HEK293 (cell line): ENCODE data around the gene MYO1D.

ENCODE experiments used
- CTCF ChIA-PET: fragments of 350-600 bp; formaldehyde crosslinking; extraction: SDS; loops from one replicate; lab custom pipeline; 2021; ENCODE audit warnings: antibody characterized with exemption; lab: Yijun Ruan, JAX
- POLR2A ChIA-PET: fragments of 300-600 bp; formaldehyde crosslinking; extraction: SDS; loops from one replicate; lab custom pipeline; 2020; ENCODE audit warnings: antibody characterized with exemption, inconsistent platforms; lab: Yijun Ruan, JAX
- H3K27ac ChIP-seq: fragments of 200-500 bp; sonication (Bioruptor generic); 2 replicates; pipeline ENCODE4 v1.5.1; 2014; ENCODE audit warnings: low read depth, low read length, control low read depth, inconsistent platforms; ENCODE audit errors: extremely low read depth
- H3K36me3 ChIP-seq, 2 experiments: fragments of 200-500 bp in 1 of 2; sonication (Bioruptor generic) in 1 of 2; 1 replicate in 1 of 2; 2 replicates in 1 of 2; pipeline ENCODE4 v1.5.1; 2014 to 2017; ENCODE audit warnings: inconsistent platforms in 2 of 2, low read length in 2 of 2; ENCODE audit not compliant: control insufficient read depth in 2 of 2, insufficient read depth in 1 of 2
- H3K4me1 ChIP-seq: fragments of 200-500 bp; sonication (Bioruptor generic); 2 replicates; pipeline ENCODE4 v1.5.1; 2014; ENCODE audit warnings: mild to moderate bottlenecking, low read length, inconsistent platforms; ENCODE audit not compliant: control insufficient read depth, insufficient read depth
- H3K4me3 ChIP-seq: 2 replicates; pipeline ENCODE4 v1.5.1; 2011; ENCODE audit warnings: low read depth, mild to moderate bottlenecking, control low read depth, low read length, moderate library complexity
- H3K9me3 ChIP-seq: fragments of 200-500 bp; sonication (Bioruptor generic); 2 replicates; pipeline ENCODE4 v1.5.1; 2014; ENCODE audit warnings: low read depth, low read length, inconsistent platforms; ENCODE audit not compliant: control insufficient read depth, insufficient read depth
- BCL11A ChIP-seq: fragments of 450-650 bp; formaldehyde crosslinking; IDR thresholded peaks from 2 replicates; pipeline ENCODE4 v1.5.1; 2016; ENCODE audit warnings: low read depth, missing biosample characterization, missing genetic modification characterization
- CTCF ChIP-seq: fragments of 450-650 bp; formaldehyde crosslinking; IDR thresholded peaks from 2 replicates; pipeline ENCODE4 v1.5.1; 2016; ENCODE audit warnings: missing biosample characterization, missing genetic modification characterization
- FEZF1 ChIP-seq: fragments of 450-650 bp; formaldehyde crosslinking; IDR thresholded peaks from 2 replicates; pipeline ENCODE4 v1.5.1; 2016; ENCODE audit warnings: missing biosample characterization, missing genetic modification characterization
- KLF16 ChIP-seq: fragments of 450-650 bp; formaldehyde crosslinking; IDR thresholded peaks from 2 replicates; pipeline ENCODE4 v1.5.1; 2017; ENCODE audit warnings: missing biosample characterization, missing genetic modification characterization
- KLF7 ChIP-seq: fragments of 450-650 bp; formaldehyde crosslinking; IDR thresholded peaks from 2 replicates; pipeline ENCODE4 v1.5.1; 2016; ENCODE audit warnings: missing biosample characterization, missing genetic modification characterization, borderline replicate concordance
- KLF8 ChIP-seq: fragments of 450-650 bp; formaldehyde crosslinking; IDR thresholded peaks from 2 replicates; pipeline ENCODE4 v1.5.1; 2016; ENCODE audit warnings: missing biosample characterization, missing genetic modification characterization
- PRDM10 ChIP-seq: fragments of 450-650 bp; formaldehyde crosslinking; IDR thresholded peaks from 2 replicates; pipeline ENCODE4 v1.5.1; 2016; ENCODE audit warnings: missing biosample characterization, missing genetic modification characterization
- PRDM6 ChIP-seq: fragments of 450-650 bp; formaldehyde crosslinking; IDR thresholded peaks from 2 replicates; pipeline ENCODE4 v1.5.1; 2017; ENCODE audit warnings: missing biosample characterization, missing genetic modification characterization
- ZBTB8A ChIP-seq: fragments of 450-650 bp; formaldehyde crosslinking; IDR thresholded peaks from 2 replicates; pipeline ENCODE4 v1.5.1; 2016; ENCODE audit warnings: missing biosample characterization, missing genetic modification characterization
- ZFHX2 ChIP-seq: fragments of 450-650 bp; formaldehyde crosslinking; conservative IDR thresholded peaks from 2 replicates; pipeline ENCODE4 v1.5.1; 2016; ENCODE audit warnings: missing biosample characterization, missing genetic modification characterization
- ZNF121 ChIP-seq: fragments of 450-650 bp; formaldehyde crosslinking; IDR thresholded peaks from 2 replicates; pipeline ENCODE4 v1.5.1; 2016; ENCODE audit warnings: missing biosample characterization, missing genetic modification characterization
- ZNF138 ChIP-seq: fragments of 450-650 bp; formaldehyde crosslinking; IDR thresholded peaks from 2 replicates; pipeline ENCODE4 v1.5.1; 2016; ENCODE audit warnings: missing biosample characterization, missing genetic modification characterization, borderline replicate concordance
- ZNF146 ChIP-seq: fragments of 450-650 bp; formaldehyde crosslinking; IDR thresholded peaks from 2 replicates; pipeline ENCODE4 v1.5.1; 2016; ENCODE audit warnings: missing biosample characterization, missing genetic modification characterization
- ZNF175 ChIP-seq: fragments of 450-650 bp; formaldehyde crosslinking; IDR thresholded peaks from 2 replicates; pipeline ENCODE4 v1.5.1; 2016; ENCODE audit warnings: missing biosample characterization, missing genetic modification characterization
- ZNF18 ChIP-seq: fragments of 450-650 bp; formaldehyde crosslinking; IDR thresholded peaks from 2 replicates; pipeline ENCODE4 v1.5.1; 2016; ENCODE audit warnings: missing biosample characterization, missing genetic modification characterization
- ZNF184 ChIP-seq: fragments of 450-650 bp; IDR thresholded peaks from 2 replicates; pipeline ENCODE4 v1.5.1; 2018; ENCODE audit warnings: missing biosample characterization, mild to moderate bottlenecking, missing genetic modification characterization
- ZNF292 ChIP-seq: fragments of 450-650 bp; formaldehyde crosslinking; IDR thresholded peaks from 2 replicates; pipeline ENCODE4 v1.5.1; 2016; ENCODE audit warnings: low read depth, missing biosample characterization, missing genetic modification characterization, borderline replicate concordance
- ZNF341 ChIP-seq: fragments of 450-650 bp; formaldehyde crosslinking; IDR thresholded peaks from 2 replicates; pipeline ENCODE4; 2016; ENCODE audit warnings: low read depth, missing biosample characterization, missing genetic modification characterization
- ZNF366 ChIP-seq: fragments of 450-650 bp; formaldehyde crosslinking; conservative IDR thresholded peaks from 2 replicates; pipeline ENCODE4 v1.5.1; 2016; ENCODE audit warnings: missing biosample characterization, missing genetic modification characterization
- ZNF398 ChIP-seq: fragments of 450-650 bp; formaldehyde crosslinking; IDR thresholded peaks from 2 replicates; pipeline ENCODE4 v1.5.1; 2017; ENCODE audit warnings: missing biosample characterization, missing genetic modification characterization
- ZNF473 ChIP-seq: fragments of 450-650 bp; formaldehyde crosslinking; IDR thresholded peaks from 2 replicates; pipeline ENCODE4 v1.5.1; 2017; ENCODE audit warnings: missing biosample characterization, missing genetic modification characterization
- ZNF626 ChIP-seq: fragments of 450-650 bp; sonication (Bioruptor Pico); formaldehyde crosslinking; IDR thresholded peaks from 2 replicates; pipeline ENCODE4 v1.5.1; 2018; ENCODE audit warnings: missing biosample characterization, missing genetic modification characterization, inconsistent platforms
- ZNF747 ChIP-seq: fragments of 450-650 bp; formaldehyde crosslinking; IDR thresholded peaks from 2 replicates; pipeline ENCODE4 v1.5.1; 2016; ENCODE audit warnings: missing biosample characterization, missing genetic modification characterization
- ZNF785 ChIP-seq: fragments of 450-650 bp; formaldehyde crosslinking; IDR thresholded peaks from 2 replicates; pipeline ENCODE4 v1.5.1; 2016; ENCODE audit warnings: missing biosample characterization, missing genetic modification characterization

MYO1D gene

GRCh38 chr17:32865141-32865540 is 11.8 kb downstream of the MYO1D start:
- Histone ChIP-seq H3K27ac (no peak overlapping the region), H3K9me3 (no peaks in the 10 kb centered on the region), H3K4me3 (no peak overlapping the region), H3K4me1 (peaks cover 28% of the 10 kb centered on the region), H3K36me3 (no peaks in the 10 kb centered on the region)
- ChIA-PET CTCF (interaction anchor here (0.8 to 4.6 kb wide), 3 partner anchors 10 to 82 kb away, joined by 3 to 28 read pairs (median 4); partner anchors contain the start of gene MYO1D), POLR2A (no interaction called here)
- TF ChIP-seq ZNF18 (tag by site-specific recombination) (no peak), ZNF292 (tag by site-specific recombination) (no peak), ZNF398 (tag by site-specific recombination) (no peak), CTCF (tag by site-specific recombination) (no peak), KLF8 (no peak), ZNF138 (tag by site-specific recombination) (no peak), ZNF341 (tag by site-specific recombination) (no peak)

- Histone ChIP-seq H3K4me1 (peaks cover 25% of the 10 kb centered on the region), H3K4me3 (no peak overlapping the region), H3K36me3 (no peaks in the 10 kb centered on the region), H3K27ac (no peak overlapping the region), H3K9me3 (no peaks in the 10 kb centered on the region)
- TF ChIP-seq ZBTB8A (tag by site-specific recombination) (no peak), KLF8 (no peak), ZNF366 (tag by site-specific recombination) (0 out of 2 replicates have a peak, but pooled peaks have one; percentile 39), KLF7 (no peak), FEZF1 (tag by site-specific recombination) (peak; percentile 46; the same call in 1 of the 2 replicates), PRDM6 (peak; percentile 88), ZNF138 (tag by site-specific recombination) (no peak), ZNF473 (tag by site-specific recombination) (no peak), ZNF184 (no peak), ZNF785 (no peak), PRDM10 (tag by site-specific recombination) (no peak; the same call in 1 of the 2 replicates), KLF16 (no peak), ZNF121 (no peak), BCL11A (tag by site-specific recombination) (peak; percentile 40; the same call in 1 of the 2 replicates), ZNF175 (tag by site-specific recombination) (no peak), ZFHX2 (tag by site-specific recombination) (no peak), ZNF747 (tag by site-specific recombination) (no peak), ZNF626 (tag by site-specific recombination) (no peak), ZNF146 (no peak)
- ChIA-PET CTCF (interaction anchor here (1.6 to 4.6 kb wide), 2 partner anchors 10 to 13 kb away, joined by 9 to 28 read pairs; partner anchors contain the start of gene MYO1D), POLR2A (no interaction called here)
Measured at GRCh38 chr17:32863559-32863958, 13.4 kb downstream of the MYO1D start.
